Amniotic stem cell (primary cell): ENCODE measurements around the gene MCC.

Source experiments
- DNase-seq: peaks from one replicate; lab custom pipeline; 2025; lab: John Stamatoyannopoulos, UW

The MCC gene

GRCh38 chr5:113109344-113109743 lies 378.9 kb downstream of the MCC start:
- DNase-seq, result no peak

GRCh38 chr5:113108485-113108884 lies 379.8 kb downstream of the MCC start:
- DNase-seq, result no peak

- no peak for DNase-seq
Measured at GRCh38 chr5:113106821-113107220, 381.4 kb downstream of the MCC start.

- DNase-seq, result no peak
Measured at GRCh38 chr5:113105693-113106280, 382.5 kb downstream of the MCC start.

GRCh38 chr5:113103330-113103729 lies 384.9 kb downstream of the MCC start:
- DNase-seq, result no peak

GRCh38 chr5:113102121-113102531 lies 386.1 kb downstream of the MCC start:
- DNase-seq, result no peak

GRCh38 chr5:113100981-113101380 lies 387.3 kb downstream of the MCC start:
- no peak for DNase-seq

- no peak for DNase-seq
Measured at GRCh38 chr5:113099822-113100221, 388.4 kb downstream of the MCC start.

GRCh38 chr5:113098378-113098777 lies 389.9 kb downstream of the MCC start:
- no peak for DNase-seq

GRCh38 chr5:113095831-113096230 lies 392.4 kb downstream of the MCC start:
- no peak for DNase-seq

GRCh38 chr5:113093558-113093957 lies 394.7 kb downstream of the MCC start:
- no peak for DNase-seq

GRCh38 chr5:113092683-113093082 lies 395.6 kb downstream of the MCC start:
- no peak for DNase-seq

- DNase-seq, result no peak
Measured at GRCh38 chr5:113091622-113092021, 396.6 kb downstream of the MCC start.

- no peak for DNase-seq
Measured at GRCh38 chr5:113090336-113091106, 397.7 kb downstream of the MCC start.

- DNase-seq, result no peak
Measured at GRCh38 chr5:113089653-113090335, 398.5 kb downstream of the MCC start.

- DNase-seq, result no peak
Measured at GRCh38 chr5:113087976-113088514, 400.2 kb downstream of the MCC start.

- DNase-seq, result no peak
Measured at GRCh38 chr5:113085880-113086409, 402.3 kb downstream of the MCC start.

- no peak for DNase-seq
Measured at GRCh38 chr5:113085084-113085414, 403.2 kb downstream of the MCC start.

- DNase-seq, result no peak
Measured at GRCh38 chr5:113084402-113085083, 403.7 kb downstream of the MCC start.

- DNase-seq, result no peak
Measured at GRCh38 chr5:113083481-113083880, 404.8 kb downstream of the MCC start.

GRCh38 chr5:113082547-113082905 lies 405.7 kb downstream of the MCC start:
- no peak for DNase-seq

- DNase-seq, result no peak
Measured at GRCh38 chr5:113081881-113082546, 406.2 kb downstream of the MCC start.
